HepG2 (cell line): ENCODE data around the gene MYOF. TPM values are rescaled to one million over a fixed set of nuclear protein-coding genes. Genes with fewer than 3 reads are reported as not detected.

ENCODE experiments used
- ARHGAP35 ChIP-seq: sonication (generic); formaldehyde crosslinking; IDR thresholded peaks from 2 replicates; pipeline ENCODE4 v1.9.0; 2022; ENCODE audit warnings: mild to moderate bottlenecking, inconsistent platforms, moderate library complexity, missing genetic modification reagents, borderline replicate concordance
- CHD2 ChIP-seq: IDR thresholded peaks from 2 replicates; pipeline ENCODE4 v1.6.1; 2011; ENCODE audit warnings: low read depth, low read length, improper control_type of control experiment
- E2F5 ChIP-seq: sonication (generic); formaldehyde crosslinking; conservative IDR thresholded peaks from 2 replicates; pipeline ENCODE4 v1.4.0; 2020; ENCODE audit warnings: missing genetic modification reagents
- ELF3 ChIP-seq: IDR thresholded peaks from 2 replicates; pipeline ENCODE4 v1.6.1; 2016; ENCODE audit warnings: missing genetic modification reagents, missing compliant biosample characterization
- EP300 ChIP-seq, 3 experiments: sonication (generic) in 1 of 3; formaldehyde crosslinking in 1 of 3; IDR thresholded peaks; 2 replicates each; pipeline versions ENCODE4 v1.5.1 to v1.6.1; 2011 to 2020; ENCODE audit warnings: low read depth in 2 of 3, low read length in 2 of 3, borderline replicate concordance in 1 of 3, improper control_type of control experiment in 1 of 3, mild to moderate bottlenecking in 1 of 3, missing genetic modification reagents in 1 of 3, moderate library complexity in 1 of 3
- HNRNPH1 ChIP-seq: fragments of 200-400 bp; formaldehyde crosslinking; optimal IDR thresholded peaks from 2 replicates; pipeline ENCODE3; 2017; ENCODE audit warnings: mild to moderate bottlenecking, low read depth, low read length
- HNRNPLL ChIP-seq: fragments of 200-400 bp; formaldehyde crosslinking; IDR thresholded peaks from 2 replicates; pipeline ENCODE4 v1.6.1; 2017; ENCODE audit warnings: mild to moderate bottlenecking, low read depth, low read length; ENCODE audit not compliant: poor library complexity, severe bottlenecking
- HNRNPUL1 ChIP-seq: fragments of 200-400 bp; formaldehyde crosslinking; IDR thresholded peaks from 2 replicates; pipeline ENCODE4 v1.6.1; 2017; ENCODE audit warnings: low read depth, mild to moderate bottlenecking, low read length, moderate library complexity
- MLLT10 ChIP-seq: sonication (generic); formaldehyde crosslinking; IDR thresholded peaks from 2 replicates; pipeline ENCODE4 v1.4.0; 2020; ENCODE audit warnings: missing genetic modification reagents
- POGK ChIP-seq: sonication (generic); formaldehyde crosslinking; conservative IDR thresholded peaks from 2 replicates; pipeline ENCODE4 v1.8.0; 2022; ENCODE audit warnings: mild to moderate bottlenecking, moderate library complexity, missing genetic modification reagents
- RFX5 ChIP-seq: IDR thresholded peaks from 2 replicates; pipeline ENCODE4 v1.6.1; 2011; ENCODE audit warnings: low read depth, low read length, improper control_type of control experiment
- TGIF2 ChIP-seq: IDR thresholded peaks from 2 replicates; pipeline ENCODE4 v1.6.1; 2016; ENCODE audit warnings: control low read depth, missing compliant biosample characterization
- ZBTB42 ChIP-seq: sonication (generic); formaldehyde crosslinking; IDR thresholded peaks from 2 replicates; pipeline ENCODE4 v1.5.0; 2020; ENCODE audit warnings: mild to moderate bottlenecking, missing genetic modification reagents
- ZNF143 ChIP-seq: sonication (generic); formaldehyde crosslinking; IDR thresholded peaks from 2 replicates; pipeline ENCODE4 v1.4.0; 2020; ENCODE audit warnings: missing genetic modification reagents
- ZNF496 ChIP-seq: sonication (generic); formaldehyde crosslinking; IDR thresholded peaks from 2 replicates; pipeline ENCODE4 v1.8.1; 2023; ENCODE audit warnings: mild to moderate bottlenecking, moderate library complexity, missing genetic modification reagents; ENCODE audit not compliant: insufficient replicate concordance
- ZNF850 ChIP-seq: sonication (generic); formaldehyde crosslinking; conservative IDR thresholded peaks from 2 replicates; pipeline ENCODE4 v1.9.0; 2021; ENCODE audit warnings: mild to moderate bottlenecking, missing genetic modification reagents
- polyA plus RNA-seq, 8 experiments: library from polyadenylated mRNA; depleted of rRNA in 3 of 8; stranded (reverse) in 7 of 8; unstranded in 1 of 8; fragments of >200 nt; fragmentation: Illumina TruSeq in 4 of 8; extraction: Trizol in 4 of 8; gene quantifications; 2 replicates each; pipeline versions ENCODE4 v1.2.1 to v1.2.3, GENCODE V29; 2011 to 2016; ENCODE audit warnings: low read depth in 4 of 8, missing spikeins in 1 of 8, mixed read lengths in 1 of 8; ENCODE audit not compliant: insufficient read depth in 1 of 8
- total RNA-seq, 5 experiments: library from RNA; depleted of rRNA; stranded (reverse); fragments of >200 nt; fragmentation: Illumina TruSeq; extraction: Trizol; gene quantifications; 2 replicates each; pipeline ENCODE4 v1.2.3, GENCODE V29; 2016; ENCODE audit warnings: low read depth in 1 of 5
- TF ChIP-seq, protein P1 (sequence below), 2 experiments: sonication (generic) in 1 of 2; formaldehyde crosslinking in 1 of 2; IDR thresholded peaks; 2 replicates each; pipeline versions ENCODE4 v1.5.1 to v1.6.1; 2011 to 2020; ENCODE audit warnings: borderline replicate concordance in 1 of 2, low read depth in 1 of 2, low read length in 1 of 2, mild to moderate bottlenecking in 1 of 2, missing genetic modification reagents in 1 of 2, moderate library complexity in 1 of 2
- TF ChIP-seq, protein P2 (sequence below): IDR thresholded peaks from 2 replicates; pipeline ENCODE4 v1.6.1; 2016; ENCODE audit warnings: mild to moderate bottlenecking
- TF ChIP-seq, protein P3 (sequence below): IDR thresholded peaks from 2 replicates; pipeline ENCODE4 v1.6.1; 2016; ENCODE audit warnings: low read depth, control low read depth

The MYOF gene
- total and polyA plus RNA-seq, 2 of the 13 experiments (the other 11 are each of a cell fraction or from before 2014, with no cell fraction given) = 0.18 to 0.42 TPM

- TF ChIP-seq ZNF496 (CRISPR knock-in tag) (no peak), MLLT10 (CRISPR knock-in tag) (no peak), HNRNPLL (no peak), RFX5 (peak; percentile 56; the same call in 1 of the 2 replicates), ZNF850 (no peak), EP300 (IDR thresholded peaks at IDR 0.05; ENCODE audit: low read depth in 2 of 2, low read length in 2 of 2) (peak; percentile 52 to 73; a peak in 2 of 4 replicates), EP300 (CRISPR knock-in tag; IDR thresholded peaks at IDR 0.05; ENCODE audit: borderline replicate concordance) (peak; percentile 31; the same call in 1 of the 2 replicates), POGK (no peak), HNRNPUL1 (no peak), HNRNPH1 (no peak), TGIF2 (CRISPR knock-in tag) (peak; percentile 34; the same call in 1 of the 2 replicates), E2F5 (CRISPR knock-in tag) (no peak), ZNF143 (peak; percentile 66), ELF3 (CRISPR knock-in tag) (peak; percentile 71), ARHGAP35 (no peak), CHD2 (no peak), ZBTB42 (CRISPR knock-in tag) (no peak)
- TF ChIP-seq, protein P1, sequence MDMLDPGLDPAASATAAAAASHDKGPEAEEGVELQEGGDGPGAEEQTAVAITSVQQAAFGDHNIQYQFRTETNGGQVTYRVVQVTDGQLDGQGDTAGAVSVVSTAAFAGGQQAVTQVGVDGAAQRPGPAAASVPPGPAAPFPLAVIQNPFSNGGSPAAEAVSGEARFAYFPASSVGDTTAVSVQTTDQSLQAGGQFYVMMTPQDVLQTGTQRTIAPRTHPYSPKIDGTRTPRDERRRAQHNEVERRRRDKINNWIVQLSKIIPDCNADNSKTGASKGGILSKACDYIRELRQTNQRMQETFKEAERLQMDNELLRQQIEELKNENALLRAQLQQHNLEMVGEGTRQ (IDR thresholded peaks at IDR 0.05; ENCODE audit: low read depth, low read length) = peak; percentile 24; the same call in 1 of the 2 replicates
- TF ChIP-seq, protein P1 (CRISPR knock-in tag; IDR thresholded peaks at IDR 0.05; ENCODE audit: borderline replicate concordance) = peak; percentile 52; the same call in 1 of the 2 replicates
- TF ChIP-seq, protein P2, sequence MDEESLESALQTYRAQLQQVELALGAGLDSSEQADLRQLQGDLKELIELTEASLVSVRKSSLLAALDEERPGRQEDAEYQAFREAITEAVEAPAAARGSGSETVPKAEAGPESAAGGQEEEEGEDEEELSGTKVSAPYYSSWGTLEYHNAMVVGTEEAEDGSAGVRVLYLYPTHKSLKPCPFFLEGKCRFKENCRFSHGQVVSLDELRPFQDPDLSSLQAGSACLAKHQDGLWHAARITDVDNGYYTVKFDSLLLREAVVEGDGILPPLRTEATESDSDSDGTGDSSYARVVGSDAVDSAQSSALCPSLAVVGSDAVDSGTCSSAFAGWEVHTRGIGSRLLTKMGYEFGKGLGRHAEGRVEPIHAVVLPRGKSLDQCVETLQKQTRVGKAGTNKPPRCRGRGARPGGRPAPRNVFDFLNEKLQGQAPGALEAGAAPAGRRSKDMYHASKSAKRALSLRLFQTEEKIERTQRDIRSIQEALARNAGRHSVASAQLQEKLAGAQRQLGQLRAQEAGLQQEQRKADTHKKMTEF = peak; percentile 62; the same call in 1 of the 2 replicates
- TF ChIP-seq, protein P3, sequence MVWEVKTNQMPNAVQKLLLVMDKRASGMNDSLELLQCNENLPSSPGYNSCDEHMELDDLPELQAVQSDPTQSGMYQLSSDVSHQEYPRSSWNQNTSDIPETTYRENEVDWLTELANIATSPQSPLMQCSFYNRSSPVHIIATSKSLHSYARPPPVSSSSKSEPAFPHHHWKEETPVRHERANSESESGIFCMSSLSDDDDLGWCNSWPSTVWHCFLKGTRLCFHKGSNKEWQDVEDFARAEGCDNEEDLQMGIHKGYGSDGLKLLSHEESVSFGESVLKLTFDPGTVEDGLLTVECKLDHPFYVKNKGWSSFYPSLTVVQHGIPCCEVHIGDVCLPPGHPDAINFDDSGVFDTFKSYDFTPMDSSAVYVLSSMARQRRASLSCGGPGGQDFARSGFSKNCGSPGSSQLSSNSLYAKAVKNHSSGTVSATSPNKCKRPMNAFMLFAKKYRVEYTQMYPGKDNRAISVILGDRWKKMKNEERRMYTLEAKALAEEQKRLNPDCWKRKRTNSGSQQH = 0 out of 2 replicates have a peak, but pooled peaks have one; percentile 28
These were observed 36.8 kb downstream of the MYOF start (continued) for GRCh38 chr10:93445097-93445960.
